HG03159 (cell line): ENCODE measurements around the gene MACROD2.
"Not testable (repeated sequence)": the region's sequence is repeated elsewhere in the genome, so short reads cannot be mapped to it uniquely, and the experiment has no call there.

Experiments used
- ATAC-seq: cut with Tn5 transposase; IDR thresholded peaks from one replicate; pipeline ENCODE4 v1.9.1; 2021; ENCODE audit warnings: mild to moderate bottlenecking, moderate library complexity; ENCODE audit not compliant: unreplicated experiment

Gene MACROD2

DNA sequence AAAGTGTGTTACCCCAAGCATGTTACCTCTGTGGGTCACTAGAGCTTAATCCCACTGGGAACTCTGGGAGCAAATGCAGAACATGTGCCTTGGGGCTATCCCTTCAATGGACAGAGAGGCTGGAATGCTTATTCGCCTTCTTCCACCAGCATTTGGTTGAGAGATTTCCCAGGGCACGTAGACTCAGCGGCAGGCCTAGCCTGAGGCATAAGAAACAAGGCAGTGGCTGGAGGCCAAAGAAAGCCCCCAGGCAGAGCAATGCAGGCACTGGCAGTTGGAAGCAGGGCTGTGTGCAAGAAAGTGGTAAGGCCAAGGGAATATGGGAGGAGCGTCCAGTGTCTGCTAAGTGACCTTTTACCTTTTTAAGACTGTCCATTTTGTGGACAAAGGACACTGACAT is 456.1 kb downstream of the MACROD2 start:
- ATAC-seq: no peak

GRCh38 chr20:14453259-14453658 is 457.9 kb downstream of the MACROD2 start:
- no peak for ATAC-seq

- no peak for ATAC-seq
These were observed 459.0 kb downstream of the MACROD2 start for GRCh38 chr20:14454296-14454695.

DNA sequence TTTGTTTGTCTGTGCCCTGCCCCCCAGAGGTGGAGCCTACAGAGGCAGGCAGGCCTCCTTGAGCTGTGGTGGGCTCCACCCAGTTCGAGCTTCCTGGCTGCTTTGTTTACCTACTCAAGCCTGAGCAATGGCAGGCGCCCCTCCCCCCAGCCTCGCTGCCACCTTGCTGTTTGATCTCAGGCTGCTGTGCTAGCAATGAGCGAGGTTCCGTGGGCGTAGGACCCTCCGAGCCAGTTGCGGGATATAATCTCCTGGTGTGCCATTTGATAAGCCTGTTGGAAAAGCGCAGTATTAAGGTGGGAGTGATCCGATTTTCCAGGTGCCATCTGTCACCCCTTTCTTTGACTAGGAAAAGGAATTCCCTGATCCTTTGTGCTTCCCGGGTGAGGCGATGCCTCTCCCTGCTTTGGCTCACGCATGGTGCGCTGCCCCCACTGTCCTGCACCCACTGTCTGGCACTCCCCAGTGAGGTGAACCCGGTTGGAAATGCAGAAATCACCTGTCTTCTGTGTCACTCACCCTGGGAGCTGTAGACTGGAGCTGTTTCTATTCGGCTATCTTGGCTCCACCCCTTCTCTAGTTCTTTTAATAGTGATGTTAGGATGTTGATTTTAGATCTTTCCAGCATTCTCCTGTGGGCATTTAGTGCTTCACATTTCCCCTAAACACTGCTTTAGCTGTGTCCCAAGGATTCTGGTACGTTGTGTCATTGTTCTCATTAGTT is 471.9 kb downstream of the MACROD2 start:
- not testable (repeated sequence) for ATAC-seq

- ATAC-seq: no peak
These were observed 475.0 kb downstream of the MACROD2 start for GRCh38 chr20:14470231-14470899.

DNA sequence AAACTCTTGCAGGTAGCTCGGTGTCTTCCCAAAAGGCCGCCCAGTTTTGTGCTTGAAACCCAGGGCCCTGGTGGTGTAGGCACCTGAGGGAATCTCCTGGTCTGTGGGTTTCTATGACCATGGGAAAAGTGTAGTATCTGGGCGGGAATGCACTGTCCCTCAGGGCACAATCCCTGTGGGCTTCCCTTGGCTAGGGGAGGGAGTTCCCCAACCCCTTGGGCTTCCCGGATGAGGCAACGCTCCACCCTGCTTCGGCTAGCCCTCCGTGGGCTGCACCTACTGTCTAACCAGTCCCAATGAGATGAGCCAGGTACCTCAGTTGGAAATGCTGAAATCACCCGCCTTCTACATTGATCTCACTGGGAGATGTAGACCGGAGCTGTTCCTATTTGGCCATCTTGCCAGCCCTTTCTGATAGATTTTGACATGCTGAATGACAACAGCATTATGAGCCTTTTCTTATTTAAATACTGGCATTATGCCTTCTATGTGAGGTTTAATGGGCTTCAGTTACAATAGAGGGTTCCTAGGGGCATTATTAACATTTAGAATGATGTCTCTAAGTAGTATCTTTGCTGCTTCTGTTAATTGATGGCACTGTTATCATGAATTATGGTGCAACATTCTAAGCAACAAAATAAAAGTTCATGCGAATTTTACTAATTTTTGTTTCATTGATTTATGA is 475.8 kb downstream of the MACROD2 start:
- no peak for ATAC-seq

GRCh38 chr20:14477125-14477524 is 481.8 kb downstream of the MACROD2 start:
- no peak for ATAC-seq

- no peak for ATAC-seq
These were observed 482.8 kb downstream of the MACROD2 start for GRCh38 chr20:14478126-14478525.

GRCh38 chr20:14481863-14482262 is 486.5 kb downstream of the MACROD2 start:
- ATAC-seq: no peak

DNA sequence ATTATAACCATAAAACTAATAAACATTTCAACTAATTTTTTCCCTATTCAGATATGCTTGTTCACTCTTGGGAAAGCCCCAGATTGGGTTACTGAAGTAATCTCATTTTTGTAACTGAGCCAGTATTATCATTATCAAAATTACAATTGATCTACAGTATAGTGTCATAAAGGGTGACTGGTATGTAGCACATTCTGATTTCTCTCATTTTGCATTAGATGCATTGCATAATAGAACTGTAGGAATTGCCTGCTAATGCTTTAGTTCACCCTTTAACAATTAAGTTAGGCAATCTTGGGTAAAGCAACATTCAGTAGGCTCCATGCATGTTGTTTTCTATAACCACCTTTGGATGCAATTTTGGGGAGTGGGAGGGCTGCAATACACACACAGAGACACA is 492.9 kb downstream of the MACROD2 start:
- no peak for ATAC-seq

GRCh38 chr20:14488756-14489479 is 493.6 kb downstream of the MACROD2 start:
- ATAC-seq: no peak

DNA sequence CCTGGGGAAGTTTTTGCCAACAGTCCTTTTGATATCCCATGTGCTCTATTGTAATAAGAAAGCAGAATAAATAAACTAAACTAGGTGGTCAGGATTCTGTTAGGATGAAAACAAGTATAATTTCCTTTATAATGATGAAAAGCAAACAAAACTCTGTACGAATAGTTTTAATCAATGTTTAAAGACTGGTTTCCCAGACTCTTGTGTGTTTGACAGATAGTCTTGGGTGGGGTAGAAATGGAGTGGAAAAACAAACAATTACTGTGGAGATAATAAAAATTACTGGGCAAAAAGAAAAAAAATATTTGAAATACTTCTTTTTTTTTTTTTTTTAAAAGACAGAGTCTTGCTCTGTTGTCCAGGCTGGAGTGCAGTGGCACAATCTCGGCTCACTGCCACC is 494.2 kb downstream of the MACROD2 start:
- no peak for ATAC-seq

DNA sequence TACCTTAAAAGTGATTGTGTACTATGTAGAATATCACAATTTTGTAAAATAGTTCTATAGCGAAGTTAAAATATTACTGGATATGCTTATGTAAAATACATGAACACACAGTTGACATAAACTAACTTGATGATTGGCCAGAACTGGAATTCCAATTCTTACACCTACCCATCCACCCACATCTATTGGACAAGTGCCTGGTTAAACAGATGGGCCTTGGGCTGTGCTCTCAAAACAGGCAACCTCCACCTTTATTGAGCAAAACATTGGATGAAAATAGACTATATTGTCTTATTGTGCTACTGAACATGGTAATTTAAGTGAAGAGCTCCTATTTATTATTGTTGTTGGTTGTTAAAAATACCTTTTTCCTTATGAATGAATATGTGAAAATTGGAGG is 496.1 kb downstream of the MACROD2 start:
- no peak for ATAC-seq

- ATAC-seq: no peak
These were observed 498.1 kb downstream of the MACROD2 start for GRCh38 chr20:14493408-14493807.

DNA sequence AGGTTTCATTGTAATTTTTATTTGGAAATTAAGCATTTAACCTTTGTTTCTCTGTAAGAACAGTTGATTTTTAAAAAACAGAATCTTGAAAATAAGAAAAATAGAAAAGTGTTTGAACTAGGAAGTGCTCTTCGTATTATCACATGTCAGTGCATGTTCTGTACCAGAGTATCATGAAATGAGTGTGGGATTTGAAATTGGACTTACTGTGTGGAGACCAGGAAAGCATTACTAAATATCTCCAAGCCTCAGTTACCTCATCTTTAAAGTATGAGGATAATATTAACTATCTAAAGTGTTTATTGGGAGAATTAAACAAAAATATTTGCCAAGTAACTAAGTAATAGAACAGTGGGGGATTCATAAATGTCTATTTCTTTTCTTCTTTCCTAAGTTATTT is 499.0 kb downstream of the MACROD2 start:
- ATAC-seq: no peak

GRCh38 chr20:14495066-14495465 is 499.8 kb downstream of the MACROD2 start:
- ATAC-seq: no peak

DNA sequence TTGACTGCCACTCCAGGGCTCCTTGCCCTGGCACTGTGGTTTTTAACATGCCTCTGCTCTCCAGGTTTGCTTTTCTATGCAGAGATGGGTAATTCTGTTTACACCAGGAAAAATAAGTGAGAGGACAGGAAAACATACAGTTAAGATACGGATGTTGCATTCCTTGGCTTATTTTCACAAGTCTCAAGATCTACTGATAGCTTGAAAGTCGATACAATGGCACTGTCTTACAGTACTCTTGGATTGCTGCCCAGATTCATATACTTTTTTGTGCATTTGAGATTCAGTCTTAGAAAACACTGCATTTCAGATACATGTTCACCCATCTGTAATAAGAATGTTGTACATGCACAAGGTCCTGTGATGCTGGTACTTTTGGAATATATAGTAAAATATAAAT is 501.7 kb downstream of the MACROD2 start:
- ATAC-seq: no peak

- ATAC-seq: no peak
These were observed 503.5 kb downstream of the MACROD2 start for GRCh38 chr20:14498772-14499171.

GRCh38 chr20:14505476-14505875 is 510.2 kb downstream of the MACROD2 start:
- no peak for ATAC-seq

DNA sequence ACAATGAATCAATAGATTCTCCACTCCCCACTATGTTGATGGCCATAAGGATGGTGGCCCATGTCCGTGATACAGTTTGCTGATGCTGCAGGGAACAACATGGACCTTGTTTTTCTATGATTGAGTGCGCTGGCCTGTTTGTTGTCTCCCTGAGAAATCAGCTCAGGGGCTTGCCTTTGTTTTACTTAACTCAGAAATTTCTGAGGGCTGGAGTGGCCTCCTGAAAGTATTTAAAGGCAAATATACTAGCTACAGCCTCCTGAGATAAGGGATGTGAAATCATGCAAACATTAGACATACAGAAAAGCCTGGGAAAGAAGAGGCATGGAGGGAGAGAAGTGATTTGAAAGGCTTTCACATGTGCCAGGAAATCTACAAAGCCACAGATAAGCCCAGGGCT is 512.4 kb downstream of the MACROD2 start:
- no peak for ATAC-seq

- no peak for ATAC-seq
These were observed 515.0 kb downstream of the MACROD2 start for GRCh38 chr20:14510341-14510740.
